Panc1 (cell line): ENCODE measurements around the gene DIS3L2. TPM values are rescaled to one million over a fixed set of nuclear protein-coding genes. Genes with fewer than 3 reads are reported as not detected.

Experiments
- ATAC-seq: fragments of 200-7000 bp; cut with Tn5 transposase; 2 replicates; pipeline ENCODE4 v1.9.1; 2020; ENCODE audit warnings: mild to moderate bottlenecking, moderate library complexity
- BruUV-seq: library from RNA; stranded (reverse); fragments of 400-500 nt; replicated peaks from 2 replicates; lab custom pipeline; 2021; lab: Mats Ljungman, UMichigan
- CTCF ChIA-PET: fragments of 300-600 bp; sonication (Branson Sonifier 250); formaldehyde crosslinking; loops from one replicate; lab custom pipeline; 2022; ENCODE audit warnings: antibody characterized with exemption; lab: Charles Lee
- POLR2A ChIA-PET: fragments of 300-600 bp; sonication (Branson Sonifier 250); formaldehyde crosslinking; loops from one replicate; lab custom pipeline; 2022; ENCODE audit warnings: antibody characterized with exemption; lab: Charles Lee
- DNase-seq: peaks from one replicate; pipeline ENCODE4 v3.0.0-alpha.2; 2010; ENCODE audit warnings: low read depth, low spot score
- H3K27ac ChIP-seq: 2 replicates; pipeline ENCODE4 v1.5.1; 2011; ENCODE audit warnings: mild to moderate bottlenecking, low read length, inconsistent platforms
- H3K27me3 ChIP-seq: fragments of 200-500 bp; sonication (Bioruptor generic); 2 replicates; pipeline ENCODE4 v1.6.0; 2014; ENCODE audit warnings: low read length, inconsistent platforms; ENCODE audit not compliant: control insufficient read depth, insufficient read depth
- H3K36me3 ChIP-seq: fragments of 200-500 bp; sonication (Bioruptor generic); 2 replicates; pipeline ENCODE4 v1.5.1; 2014; ENCODE audit warnings: inconsistent platforms, mild to moderate bottlenecking, low read length, moderate library complexity; ENCODE audit not compliant: control insufficient read depth, insufficient read depth
- H3K4me1 ChIP-seq: 2 replicates; pipeline ENCODE4 v1.5.1; 2011; ENCODE audit warnings: inconsistent platforms, mild to moderate bottlenecking, low read length, moderate library complexity; ENCODE audit not compliant: control insufficient read depth, insufficient read depth
- H3K4me3 ChIP-seq, 2 experiments: 2 replicates each; pipeline ENCODE4 v1.5.1; 2011 to 2012; ENCODE audit warnings: low read depth in 2 of 2, low read length in 2 of 2, mild to moderate bottlenecking in 2 of 2, inconsistent platforms in 1 of 2, moderate library complexity in 1 of 2
- H3K9me3 ChIP-seq: fragments of 200-500 bp; sonication (Bioruptor generic); 2 replicates; pipeline ENCODE4 v1.5.1; 2014; ENCODE audit warnings: low read depth, mild to moderate bottlenecking, inconsistent platforms, low read length, moderate library complexity; ENCODE audit not compliant: control insufficient read depth, insufficient read depth
- CTCF ChIP-seq: fragments of 450-650 bp; IDR thresholded peaks from 2 replicates; pipeline ENCODE4 v1.5.1; 2017; ENCODE audit warnings: mild to moderate bottlenecking
- POLR2AphosphoS5 ChIP-seq: IDR thresholded peaks from 2 replicates; pipeline ENCODE4 v1.6.1; 2012; ENCODE audit warnings: mild to moderate bottlenecking, low read depth, low read length, moderate library complexity
- REST ChIP-seq, 2 experiments: IDR thresholded peaks; 2 replicates each; pipeline ENCODE4 v1.6.1; 2011 to 2012; ENCODE audit warnings: low read depth in 2 of 2, control low read depth in 1 of 2, low read length in 1 of 2, mild to moderate bottlenecking in 1 of 2, moderate library complexity in 1 of 2; ENCODE audit not compliant: insufficient read depth in 1 of 2
- SIN3A ChIP-seq: IDR thresholded peaks from 2 replicates; pipeline ENCODE4 v1.6.1; 2012; ENCODE audit warnings: low read depth, mild to moderate bottlenecking, low read length, moderate library complexity, borderline replicate concordance; ENCODE audit not compliant: insufficient read depth
- TCF7L2 ChIP-seq: IDR thresholded peaks from 2 replicates; pipeline ENCODE4 v1.6.1; 2011; ENCODE audit warnings: mild to moderate bottlenecking, low read depth, low read length, inconsistent platforms
- in situ Hi-C: cut with HindIII; loops from 2 replicates; pipeline ENCODE4 v1.10.0; 2016; ENCODE audit warnings: low sequenced_read_pairs, low pct_unique_long_range_greater_than_20kb
- intact Hi-C: fragments of 100-400 bp; cut with micrococcal nuclease; formaldehyde crosslinking; loops from one replicate; pipeline ENCODE4 v1.10.0; 2022; ENCODE audit not compliant: unreplicated experiment
- total RNA-seq: library from RNA; stranded (reverse); gene quantifications from one replicate; pipeline ENCODE4 v1.2.1, GENCODE V29; 2021; ENCODE audit not compliant: unreplicated experiment

The DIS3L2 gene
- total RNA-seq, 1 experiment from 2014 or later, result 28.1 TPM

- ATAC-seq, result no peak
- H3K27ac ChIP-seq, result no peak overlapping the region
- H3K27me3 ChIP-seq, result no peaks in the 10 kb centered on the region
- no peaks in the 10 kb centered on the region for H3K36me3 ChIP-seq
- H3K4me3 ChIP-seq, result no peak overlapping the region
- no peak for TF ChIP-seq REST (IDR thresholded peaks at IDR 0.05; ENCODE audit: insufficient read depth in 1 of 2, low read depth in 2 of 2, low read length in 1 of 2)
- TF ChIP-seq CTCF, result no peak
- no peak for TF ChIP-seq TCF7L2
- no peak for TF ChIP-seq POLR2AphosphoS5
- TF ChIP-seq SIN3A, result no peak
- ChIA-PET CTCF (no interaction called here), POLR2A (no interaction called here)
- intact Hi-C loops (no loop called here), in situ Hi-C loops (no loop called here)
- no peaks in the 10 kb centered on the region for H3K9me3 ChIP-seq
- BruUV-seq, result no TSS peak
- H3K4me1 ChIP-seq, result no peaks in the 10 kb centered on the region
- no peak for DNase-seq
Measured at GRCh38 chr2:232073026-232073425, 111.5 kb downstream of the DIS3L2 start.

- Histone ChIP-seq H3K27me3 (no peaks in the 10 kb centered on the region), H3K27ac (no peak overlapping the region), H3K4me1 (no peaks in the 10 kb centered on the region), H3K36me3 (no peaks in the 10 kb centered on the region), H3K4me3 (no peak overlapping the region), H3K9me3 (no peaks in the 10 kb centered on the region)
- intact Hi-C loops (no loop called here), in situ Hi-C loops (no loop called here)
- no peak for ATAC-seq
- ChIA-PET CTCF (no interaction called here), POLR2A (no interaction called here)
- TF ChIP-seq REST (IDR thresholded peaks at IDR 0.05; ENCODE audit: insufficient read depth in 1 of 2, low read depth in 2 of 2, low read length in 1 of 2) (no peak), TCF7L2 (no peak), CTCF (no peak), POLR2AphosphoS5 (no peak), SIN3A (no peak)
- BruUV-seq, result no TSS peak
- DNase-seq, result no peak
Measured at GRCh38 chr2:232073699-232074098, 112.2 kb downstream of the DIS3L2 start.
